ENCODE results near the gene GLB1L2.

Gene GLB1L2

GRCh38 chr11:134374171-134374570 lies 42.4 kb downstream of the GLB1L2 start:
- Histone ChIP-seq H4K5ac (ENCODE audit: low read length) (no peak overlapping the region), H2AK5ac (ENCODE audit: low read length) (no peak overlapping the region), H3K4me3 (ENCODE audit: low read length) (no peak overlapping the region), H3K4me1 (ENCODE audit: control insufficient read depth, low read depth, low read length) (no peaks in the 10 kb centered on the region), H3K56ac (ENCODE audit: low read length) (no peak overlapping the region), H3K23ac (ENCODE audit: low read length) (no peak overlapping the region), H3K79me1 (ENCODE audit: low read length) (no peaks in the 10 kb centered on the region), H3K27me3 (ENCODE audit: insufficient read depth, low read length, poor library complexity) (no peaks in the 10 kb centered on the region), H3K4me2 (ENCODE audit: low read length) (no peak overlapping the region), H4K8ac (ENCODE audit: low read depth, low read length) (no peak overlapping the region), H3K27ac (ENCODE audit: low read depth, low read length) (no peak overlapping the region), H3K4ac (ENCODE audit: low read depth, low read length) (no peak overlapping the region), H2BK15ac (replicated peaks; ENCODE audit: low read depth) (no peak overlapping the region), H3K9ac (ENCODE audit: low read length) (no peak overlapping the region), H3K36me3 (ENCODE audit: control insufficient read depth, insufficient read depth, low read length) (no peaks in the 10 kb centered on the region), H2BK120ac (ENCODE audit: low read depth, low read length) (no peak overlapping the region), H2BK5ac (ENCODE audit: low read length) (no peak overlapping the region), H3K79me2 (ENCODE audit: control insufficient read depth, insufficient read depth, low read length) (no peaks in the 10 kb centered on the region), H3K18ac (ENCODE audit: low read length) (no peak overlapping the region)
- no peak for DNase-seq
- WGBS (ENCODE audit: extremely low coverage, insufficient coverage, low lambda C conversion rate): no CpG with 5 or more reads among the region's 9 CpGs

GRCh38 chr11:134374891-134375550 lies 43.2 kb downstream of the GLB1L2 start:
- no peak for DNase-seq
- no peaks in the 10 kb centered on the region for H3K36me3 ChIP-seq (ENCODE audit: control insufficient read depth, insufficient read depth, low read length)

GRCh38 chr11:134376150-134376921 lies 44.5 kb downstream of the GLB1L2 start:
- Histone ChIP-seq H3K4ac (ENCODE audit: low read depth, low read length) (no peak overlapping the region), H3K79me1 (ENCODE audit: low read length) (no peaks in the 10 kb centered on the region), H3K36me3 (ENCODE audit: control insufficient read depth, insufficient read depth, low read length) (no peaks in the 10 kb centered on the region), H4K5ac (ENCODE audit: low read length) (no peak overlapping the region), H3K9ac (ENCODE audit: low read length) (no peak overlapping the region), H3K27me3 (ENCODE audit: insufficient read depth, low read length, poor library complexity) (no peaks in the 10 kb centered on the region), H4K8ac (ENCODE audit: low read depth, low read length) (no peak overlapping the region), H2AK5ac (ENCODE audit: low read length) (no peak overlapping the region), H3K56ac (ENCODE audit: low read length) (no peak overlapping the region), H2BK120ac (ENCODE audit: low read depth, low read length) (no peak overlapping the region), H2BK5ac (ENCODE audit: low read length) (no peak overlapping the region), H3K18ac (ENCODE audit: low read length) (no peak overlapping the region), H3K4me3 (ENCODE audit: low read length) (no peak overlapping the region), H3K27ac (ENCODE audit: low read depth, low read length) (no peak overlapping the region), H3K4me1 (ENCODE audit: control insufficient read depth, low read depth, low read length) (no peaks in the 10 kb centered on the region), H3K4me2 (ENCODE audit: low read length) (no peak overlapping the region), H3K79me2 (ENCODE audit: control insufficient read depth, insufficient read depth, low read length) (no peaks in the 10 kb centered on the region), H2BK15ac (replicated peaks; ENCODE audit: low read depth) (no peak overlapping the region), H3K23ac (ENCODE audit: low read length) (no peak overlapping the region)
- DNase-seq: no peak
- WGBS (ENCODE audit: extremely low coverage, insufficient coverage, low lambda C conversion rate): no CpG with 5 or more reads among the region's 18 CpGs

More at GRCh38 chr11:134374891-134375550, 43.2 kb downstream of the GLB1L2 start:
- no peak overlapping the region for H4K5ac ChIP-seq (ENCODE audit: low read length)
- H3K79me1 ChIP-seq (ENCODE audit: low read length): no peaks in the 10 kb centered on the region
- no peak overlapping the region for H3K4ac ChIP-seq (ENCODE audit: low read depth, low read length)
- H3K9ac ChIP-seq (ENCODE audit: low read length): no peak overlapping the region
- H3K4me2 ChIP-seq (ENCODE audit: low read length): no peak overlapping the region
- no peak overlapping the region for H4K8ac ChIP-seq (ENCODE audit: low read depth, low read length)
- H3K79me2 ChIP-seq (ENCODE audit: control insufficient read depth, insufficient read depth, low read length): no peaks in the 10 kb centered on the region
- H3K4me1 ChIP-seq (ENCODE audit: control insufficient read depth, low read depth, low read length): no peaks in the 10 kb centered on the region
- H3K56ac ChIP-seq (ENCODE audit: low read length): no peak overlapping the region
- WGBS (ENCODE audit: extremely low coverage, insufficient coverage, low lambda C conversion rate): no CpG with 5 or more reads among the region's 16 CpGs
- no peak overlapping the region for H2AK5ac ChIP-seq (ENCODE audit: low read length)
- no peak overlapping the region for H3K23ac ChIP-seq (ENCODE audit: low read length)
- no peak overlapping the region for H2BK15ac ChIP-seq (replicated peaks; ENCODE audit: low read depth)
- H3K18ac ChIP-seq (ENCODE audit: low read length): no peak overlapping the region
- no peak overlapping the region for H3K27ac ChIP-seq (ENCODE audit: low read depth, low read length)
- H3K27me3 ChIP-seq (ENCODE audit: insufficient read depth, low read length, poor library complexity): no peaks in the 10 kb centered on the region
- H3K4me3 ChIP-seq (ENCODE audit: low read length): no peak overlapping the region
- H2BK120ac ChIP-seq (ENCODE audit: low read depth, low read length): no peak overlapping the region
- no peak overlapping the region for H2BK5ac ChIP-seq (ENCODE audit: low read length)

GRCh38 chr11:134377876-134378275 lies 46.1 kb downstream of the GLB1L2 start:
- Histone ChIP-seq H3K4ac (ENCODE audit: low read depth, low read length) (no peak overlapping the region), H4K8ac (ENCODE audit: low read depth, low read length) (no peak overlapping the region), H3K36me3 (ENCODE audit: control insufficient read depth, insufficient read depth, low read length) (peaks cover 2% of the 10 kb centered on the region), H2AK5ac (ENCODE audit: low read length) (no peak overlapping the region), H3K4me3 (ENCODE audit: low read length) (no peak overlapping the region), H2BK5ac (ENCODE audit: low read length) (no peak overlapping the region), H3K4me1 (ENCODE audit: control insufficient read depth, low read depth, low read length) (no peaks in the 10 kb centered on the region), H3K9ac (ENCODE audit: low read length) (no peak overlapping the region), H3K27ac (ENCODE audit: low read depth, low read length) (no peak overlapping the region), H2BK120ac (ENCODE audit: low read depth, low read length) (no peak overlapping the region), H3K27me3 (ENCODE audit: insufficient read depth, low read length, poor library complexity) (no peaks in the 10 kb centered on the region), H3K56ac (ENCODE audit: low read length) (no peak overlapping the region), H2BK15ac (replicated peaks; ENCODE audit: low read depth) (no peak overlapping the region), H3K79me1 (ENCODE audit: low read length) (no peaks in the 10 kb centered on the region), H3K18ac (ENCODE audit: low read length) (no peak overlapping the region), H3K23ac (ENCODE audit: low read length) (no peak overlapping the region), H3K79me2 (ENCODE audit: control insufficient read depth, insufficient read depth, low read length) (no peaks in the 10 kb centered on the region), H4K5ac (ENCODE audit: low read length) (no peak overlapping the region), H3K4me2 (ENCODE audit: low read length) (no peak overlapping the region)
- no peak for DNase-seq
- no CpG with 5 or more reads among the region's 14 CpGs for WGBS (ENCODE audit: extremely low coverage, insufficient coverage, low lambda C conversion rate)

- WGBS (ENCODE audit: extremely low coverage, insufficient coverage, low lambda C conversion rate): no CpG with 5 or more reads among the region's 2 CpGs
- DNase-seq: no peak
- no peak overlapping the region for H3K27ac ChIP-seq (ENCODE audit: low read depth, low read length)
Measured at GRCh38 chr11:134379241-134379640, 47.5 kb downstream of the GLB1L2 start.

More at GRCh38 chr11:134379241-134379640, 47.5 kb downstream of the GLB1L2 start:
- no peak overlapping the region for H3K4ac ChIP-seq (ENCODE audit: low read depth, low read length)
- no peak overlapping the region for H4K8ac ChIP-seq (ENCODE audit: low read depth, low read length)
- no peaks in the 10 kb centered on the region for H3K79me1 ChIP-seq (ENCODE audit: low read length)
- no peak overlapping the region for H3K4me3 ChIP-seq (ENCODE audit: low read length)
- no peaks in the 10 kb centered on the region for H3K79me2 ChIP-seq (ENCODE audit: control insufficient read depth, insufficient read depth, low read length)
- no peak overlapping the region for H2BK15ac ChIP-seq (replicated peaks; ENCODE audit: low read depth)
- H2AK5ac ChIP-seq (ENCODE audit: low read length): no peak overlapping the region
- no peaks in the 10 kb centered on the region for H3K4me1 ChIP-seq (ENCODE audit: control insufficient read depth, low read depth, low read length)
- H3K23ac ChIP-seq (ENCODE audit: low read length): no peak overlapping the region
- H4K5ac ChIP-seq (ENCODE audit: low read length): no peak overlapping the region
- no peak overlapping the region for H3K4me2 ChIP-seq (ENCODE audit: low read length)
- H3K9ac ChIP-seq (ENCODE audit: low read length): no peak overlapping the region
- H2BK120ac ChIP-seq (ENCODE audit: low read depth, low read length): no peak overlapping the region
- no peaks in the 10 kb centered on the region for H3K27me3 ChIP-seq (ENCODE audit: insufficient read depth, low read length, poor library complexity)
- H3K18ac ChIP-seq (ENCODE audit: low read length): no peak overlapping the region
- no peak overlapping the region for H2BK5ac ChIP-seq (ENCODE audit: low read length)
- peaks cover 2% of the 10 kb centered on the region for H3K36me3 ChIP-seq (ENCODE audit: control insufficient read depth, insufficient read depth, low read length)
- no peak overlapping the region for H3K56ac ChIP-seq (ENCODE audit: low read length)
